Osteoblast (primary cell): Measurements from ENCODE around the gene NR3C2. TPM values are rescaled to one million over a fixed set of nuclear protein-coding genes. Genes with fewer than 3 reads are reported as not detected.

Experiments
- DNase-seq: peaks from one replicate; pipeline ENCODE4 v3.0.0; 2011; ENCODE audit warnings: low spot score, mixed read lengths; ENCODE audit not compliant: insufficient read length; ENCODE audit errors: missing footprints
- H2AFZ ChIP-seq: 2 replicates; pipeline ENCODE4 v1.6.0; 2011; ENCODE audit warnings: mild to moderate bottlenecking, low read length
- H3K27ac ChIP-seq: 2 replicates; pipeline ENCODE4 v1.5.1; 2011; ENCODE audit warnings: mild to moderate bottlenecking, low read depth, low read length, moderate library complexity
- H3K27me3 ChIP-seq: 2 replicates; pipeline ENCODE4 v1.6.0; 2012; ENCODE audit warnings: mild to moderate bottlenecking, control low read depth, inconsistent platforms, low read length, moderate library complexity; ENCODE audit not compliant: insufficient read depth
- H3K36me3 ChIP-seq: 2 replicates; pipeline ENCODE4 v1.5.1; 2011; ENCODE audit warnings: mild to moderate bottlenecking, low read length, control low read depth, moderate library complexity; ENCODE audit not compliant: insufficient read depth
- H3K4me1 ChIP-seq: 2 replicates; pipeline ENCODE4 v1.5.1; 2011; ENCODE audit warnings: mild to moderate bottlenecking, low read length, control low read depth, moderate library complexity; ENCODE audit not compliant: insufficient read depth
- H3K4me2 ChIP-seq: 2 replicates; pipeline ENCODE4 v1.6.0; 2011; ENCODE audit warnings: mild to moderate bottlenecking, low read length; ENCODE audit not compliant: insufficient read depth
- H3K4me3 ChIP-seq: fragments of 200-600 bp; sonication (generic); 3 replicates; pipeline ENCODE4 v1.5.1; 2012; ENCODE audit warnings: mild to moderate bottlenecking, low read length, inconsistent platforms; ENCODE audit not compliant: insufficient read depth
- H3K79me2 ChIP-seq: 2 replicates; pipeline ENCODE4 v1.6.0; 2012; ENCODE audit warnings: mild to moderate bottlenecking, low read length, control low read depth, inconsistent platforms; ENCODE audit not compliant: insufficient read depth
- H3K9me3 ChIP-seq: 2 replicates; pipeline ENCODE4 v1.5.1; 2011; ENCODE audit warnings: low read depth, low read length, control low read depth
- H4K20me1 ChIP-seq: 2 replicates; pipeline ENCODE4 v1.6.0; 2012; ENCODE audit warnings: mild to moderate bottlenecking, low read length, control low read depth; ENCODE audit not compliant: insufficient read depth
- CTCF ChIP-seq: IDR thresholded peaks from 2 replicates; pipeline ENCODE4 v1.5.1; 2011; ENCODE audit warnings: mild to moderate bottlenecking, low read depth, low read length, moderate library complexity; ENCODE audit errors: extremely low read depth
- total RNA-seq: library from RNA; depleted of rRNA; stranded (reverse); fragments of >200 nt; gene quantifications from 2 replicates; pipeline ENCODE4 v1.2.3, GENCODE V29; 2012

The NR3C2 gene
- total RNA-seq, 1 donor: 0.72 TPM

- Histone ChIP-seq H3K79me2 (no peaks in the 10 kb centered on the region), H3K4me1 (no peaks in the 10 kb centered on the region), H3K36me3 (no peaks in the 10 kb centered on the region), H3K27me3 (no peaks in the 10 kb centered on the region), H3K4me3 (no peak overlapping the region), H4K20me1 (no peaks in the 10 kb centered on the region), H3K27ac (no peak overlapping the region), H3K9me3 (no peaks in the 10 kb centered on the region), H2AFZ (no peak overlapping the region), H3K4me2 (no peak overlapping the region)
- no peak for DNase-seq
- TF ChIP-seq CTCF: no peak
Observed at GRCh38 chr4:148335133-148335532, 107.1 kb downstream of the NR3C2 start.

GRCh38 chr4:148333265-148333664, 108.9 kb downstream of the NR3C2 start:
- no peak for TF ChIP-seq CTCF
- no peaks in the 10 kb centered on the region for H3K79me2 ChIP-seq
- H2AFZ ChIP-seq: no peak overlapping the region
- no peak for DNase-seq
- H3K9me3 ChIP-seq: no peaks in the 10 kb centered on the region
- H3K4me2 ChIP-seq: no peak overlapping the region
- no peaks in the 10 kb centered on the region for H3K27me3 ChIP-seq
- no peak overlapping the region for H3K27ac ChIP-seq
- no peaks in the 10 kb centered on the region for H4K20me1 ChIP-seq
- H3K4me3 ChIP-seq: no peak overlapping the region
- H3K4me1 ChIP-seq: no peaks in the 10 kb centered on the region
- H3K36me3 ChIP-seq: no peaks in the 10 kb centered on the region

GRCh38 chr4:148332486-148332885, 109.7 kb downstream of the NR3C2 start:
- H3K4me1 ChIP-seq: no peaks in the 10 kb centered on the region
- no peak overlapping the region for H3K4me2 ChIP-seq
- no peak for TF ChIP-seq CTCF
- H3K27me3 ChIP-seq: no peaks in the 10 kb centered on the region
- DNase-seq: no peak
- H3K79me2 ChIP-seq: no peaks in the 10 kb centered on the region
- no peak overlapping the region for H2AFZ ChIP-seq
- no peak overlapping the region for H3K4me3 ChIP-seq
- no peaks in the 10 kb centered on the region for H3K9me3 ChIP-seq
- H3K27ac ChIP-seq: no peak overlapping the region
- H4K20me1 ChIP-seq: no peaks in the 10 kb centered on the region
- H3K36me3 ChIP-seq: no peaks in the 10 kb centered on the region

- no peaks in the 10 kb centered on the region for H3K36me3 ChIP-seq
- H3K27me3 ChIP-seq: no peaks in the 10 kb centered on the region
- no peak for DNase-seq
- H3K9me3 ChIP-seq: no peaks in the 10 kb centered on the region
- no peak overlapping the region for H3K4me3 ChIP-seq
- H2AFZ ChIP-seq: no peak overlapping the region
- no peaks in the 10 kb centered on the region for H3K4me1 ChIP-seq
- no peak overlapping the region for H3K27ac ChIP-seq
- no peak for TF ChIP-seq CTCF
- H3K4me2 ChIP-seq: no peak overlapping the region
- H3K79me2 ChIP-seq: no peaks in the 10 kb centered on the region
- no peaks in the 10 kb centered on the region for H4K20me1 ChIP-seq
Observed at GRCh38 chr4:148330724-148331123, 111.5 kb downstream of the NR3C2 start.
